ENCODE measurements around the gene PAPPA. TPM values are rescaled to one million over a fixed set of nuclear protein-coding genes. Genes with fewer than 3 reads are reported as not detected.
A peak's percentile ranks its signal among the peaks of the same experiment; 100 is the strongest.

PAPPA gene
- total and polyA plus RNA-seq, 2 of the 8 experiments (the other 6 are each of a cell fraction or from before 2014, with no cell fraction given): 0.18 to 0.63 TPM

DNA sequence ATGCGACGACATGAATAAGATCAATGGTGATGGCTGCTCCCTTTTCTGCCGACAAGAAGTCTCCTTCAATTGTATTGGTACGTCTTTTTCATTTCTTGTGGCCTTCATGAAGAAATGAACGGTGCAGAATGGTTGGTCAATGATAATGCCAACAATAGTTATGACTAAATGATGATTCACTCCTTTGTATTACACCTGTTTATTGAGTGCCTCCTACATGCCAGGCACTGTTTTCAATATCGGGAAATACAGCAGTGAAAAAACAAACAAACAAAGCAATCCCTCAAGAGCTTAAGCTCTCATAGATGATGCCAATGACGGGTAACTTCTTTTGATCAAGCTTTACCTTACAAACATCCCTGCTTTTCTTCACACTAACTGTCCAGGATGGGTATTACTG lies 117.7 kb downstream of the PAPPA start:
- H3K79me1 ChIP-seq (ENCODE audit: low read depth, low read length): no peaks in the 10 kb centered on the region
- H3K79me2 ChIP-seq (ENCODE audit: control insufficient read depth in 1 of 2, insufficient read depth in 2 of 2, low read length in 2 of 2): no peaks in the 10 kb centered on the region
- H2BK12ac ChIP-seq (ENCODE audit: low read depth, low read length): no peak overlapping the region; the same call in 1 of the 2 replicates
- no peak overlapping the region for H3K56ac ChIP-seq (replicated peaks; ENCODE audit: insufficient read length, low read depth, low read length)
- H3K9me3 ChIP-seq (ENCODE audit: insufficient read depth in 2 of 2, low read depth in 1 of 2, low read length in 1 of 2): no peaks in the 10 kb centered on the region
- no peak overlapping the region for H3K14ac ChIP-seq (ENCODE audit: insufficient read length)
- H3K36me3 ChIP-seq (ENCODE audit: control insufficient read depth in 2 of 4, insufficient read depth in 4 of 4, low read length in 3 of 4): no peaks in the 10 kb centered on the region
- no peak overlapping the region for H2AK5ac ChIP-seq (ENCODE audit: low read depth, low read length)
- H4K8ac ChIP-seq (ENCODE audit: extremely low read depth, insufficient read depth, low read length): no peak overlapping the region
- no peak overlapping the region for H3K18ac ChIP-seq (ENCODE audit: extremely low read depth, low read length)
- no peaks in the 10 kb centered on the region for H3K23me2 ChIP-seq (ENCODE audit: low read depth, low read length)
- peaks cover 6 to 23% (median 10%) of the 10 kb centered on the region in 4 experiments; a peak in 4 of 7 replicates for H3K4me1 ChIP-seq (replicated peaks in 1 of 4; ENCODE audit: control insufficient read depth in 3 of 4, insufficient read depth in 4 of 4, low read length in 3 of 4)
- no peak overlapping the region for H3K27ac ChIP-seq (ENCODE audit: low read depth, low read length)
- no peak overlapping the region for H2BK5ac ChIP-seq (ENCODE audit: low read depth, low read length)
- DNase-seq (ENCODE audit: low read depth in 1 of 2, low spot score in 2 of 2) (no peak), FAIRE-seq (no peak)
- 77% methylated on average over 7 of the region's 7 CpGs; no CpG with 5 or more reads in 1 of the 2 experiments for WGBS, 2 experiments (ENCODE audit: extremely low coverage in 1 of 2, insufficient coverage in 1 of 2, insufficient read length in 1 of 2, insufficient replicate concordance in 2 of 2, low coverage in 1 of 2, low lambda C conversion rate in 2 of 2, missing lambda C conversion rate in 1 of 2)
- H2BK120ac ChIP-seq (replicated peaks; ENCODE audit: low read depth, low read length): no peak overlapping the region
- no peak overlapping the region for H4K91ac ChIP-seq (replicated peaks; ENCODE audit: insufficient read length, low read length)
- no peak overlapping the region for H2BK20ac ChIP-seq (ENCODE audit: low read length)
- peak overlapping the region in 1 of 2 experiments; percentile 38; a peak in 1 of 4 replicates for H3K4me2 ChIP-seq (ENCODE audit: insufficient read depth in 1 of 2, low read depth in 2 of 2, low read length in 2 of 2)
- no peak overlapping the region for H2BK15ac ChIP-seq (ENCODE audit: low read length)
- ChIA-PET POLR2A (ENCODE audit: partially characterized antibody) (interaction anchor here (0.7 kb wide), 1 partner anchor 9 kb away, joined by 3 read pairs; no protein-coding TSS in a partner anchor), CTCF (ENCODE audit: partially characterized antibody) (no interaction called here)
- H4K20me1 ChIP-seq (replicated peaks in 1 of 2; ENCODE audit: control insufficient read depth in 1 of 2, insufficient read depth in 2 of 2, low read length in 2 of 2): peaks cover 2 to 6% of the 10 kb centered on the region in 2 experiments
- no peak overlapping the region for H3K9ac ChIP-seq (replicated peaks in 1 of 4; ENCODE audit: extremely low read depth in 1 of 4, low read depth in 3 of 4, low read length in 3 of 4)
- no peak overlapping the region for H3K4ac ChIP-seq (replicated peaks; ENCODE audit: insufficient read length, low read depth, low read length)
- H2AFZ ChIP-seq (ENCODE audit: low read length): no peak overlapping the region
- peak overlapping the region in 1 of 4 experiments; percentile 5; a peak in 1 of 8 replicates for H3K4me3 ChIP-seq (ENCODE audit: extremely low read depth in 1 of 4, insufficient read depth in 2 of 4, low read depth in 3 of 4, low read length in 4 of 4)
- peaks cover 39 to 70% (median 62%) of the 10 kb centered on the region in 4 experiments for H3K27me3 ChIP-seq (replicated peaks in 1 of 4; ENCODE audit: control insufficient read depth in 3 of 4, extremely low read depth in 1 of 4, insufficient read depth in 3 of 4, low read length in 3 of 4)
- no peak overlapping the region for H4K5ac ChIP-seq (ENCODE audit: insufficient read length, low read depth, low read length)
- H3K23ac ChIP-seq (ENCODE audit: insufficient read length): no peak overlapping the region
- TF ChIP-seq, protein P1, sequence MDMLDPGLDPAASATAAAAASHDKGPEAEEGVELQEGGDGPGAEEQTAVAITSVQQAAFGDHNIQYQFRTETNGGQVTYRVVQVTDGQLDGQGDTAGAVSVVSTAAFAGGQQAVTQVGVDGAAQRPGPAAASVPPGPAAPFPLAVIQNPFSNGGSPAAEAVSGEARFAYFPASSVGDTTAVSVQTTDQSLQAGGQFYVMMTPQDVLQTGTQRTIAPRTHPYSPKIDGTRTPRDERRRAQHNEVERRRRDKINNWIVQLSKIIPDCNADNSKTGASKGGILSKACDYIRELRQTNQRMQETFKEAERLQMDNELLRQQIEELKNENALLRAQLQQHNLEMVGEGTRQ (IDR thresholded peaks at IDR 0.05; ENCODE audit: low read length): no peak
- TF ChIP-seq NANOG (IDR thresholded peaks at IDR 0.05; ENCODE audit: insufficient read depth, low read depth, low read length, poor library complexity, severe bottlenecking) (no peak), JUND (IDR thresholded peaks at IDR 0.05; ENCODE audit: low read length) (no peak), SIX5 (IDR thresholded peaks at IDR 0.05; ENCODE audit: low read depth, low read length) (no peak), ASH2L (IDR thresholded peaks at IDR 0.05; ENCODE audit: low read length) (no peak), FOSL1 (IDR thresholded peaks at IDR 0.05; ENCODE audit: insufficient read depth, low read depth, low read length) (no peak), SP2 (IDR thresholded peaks at IDR 0.05; ENCODE audit: low read length) (no peak), RAD21 (IDR thresholded peaks at IDR 0.05 in 1 of 2, conservative IDR thresholded peaks at IDR 0.05 in 1 of 2; ENCODE audit: low read depth in 2 of 2, low read length in 2 of 2) (no peak), SUZ12 (IDR thresholded peaks at IDR 0.05; ENCODE audit: low read length) (no peak), CHD1 (IDR thresholded peaks at IDR 0.05; ENCODE audit: low read depth, low read length) (no peak), KDM1A (IDR thresholded peaks at IDR 0.05; ENCODE audit: borderline replicate concordance, low read length) (no peak)

Measured in H1 (cell line).